Loucy (cell line): Measurements from ENCODE around the gene HAUS8.

ENCODE experiments used
- H2AFZ ChIP-seq: fragments of 200-600 bp; sonication (generic); 2 replicates; pipeline ENCODE4 v1.6.0; 2016; ENCODE audit warnings: antibody characterized with exemption, mild to moderate bottlenecking, low read length, moderate library complexity
- H3F3A ChIP-seq: fragments of 200-600 bp; 2 replicates; pipeline ENCODE4 v1.6.0; 2016; ENCODE audit warnings: antibody characterized with exemption, low read depth, mild to moderate bottlenecking
- H3K27me3 ChIP-seq: fragments of 200-600 bp; sonication (generic); 2 replicates; pipeline ENCODE4 v1.6.1; 2014; ENCODE audit warnings: low read length, mild to moderate bottlenecking; ENCODE audit not compliant: insufficient read depth, poor library complexity, severe bottlenecking
- H3K36me3 ChIP-seq: fragments of 200-600 bp; sonication (generic); 2 replicates; pipeline ENCODE4 v1.6.1; 2016; ENCODE audit warnings: low read length; ENCODE audit not compliant: insufficient read depth
- H3K4me1 ChIP-seq: fragments of 200-600 bp; sonication (generic); 2 replicates; pipeline ENCODE4 v1.5.1; 2014; ENCODE audit warnings: low read length, mild to moderate bottlenecking; ENCODE audit not compliant: insufficient read depth, poor library complexity, severe bottlenecking
- H3K4me2 ChIP-seq: fragments of 200-600 bp; sonication (generic); 2 replicates; pipeline ENCODE4 v1.6.0; 2014; ENCODE audit warnings: antibody characterized with exemption, low read length, low read depth, mild to moderate bottlenecking; ENCODE audit not compliant: poor library complexity, severe bottlenecking
- H3K4me3 ChIP-seq: fragments of 200-600 bp; sonication (generic); 2 replicates; pipeline ENCODE4 v1.5.1; 2014; ENCODE audit warnings: low read length, mild to moderate bottlenecking, mixed read lengths; ENCODE audit not compliant: poor library complexity, severe bottlenecking
- H3K79me2 ChIP-seq: fragments of 200-600 bp; sonication (generic); 2 replicates; pipeline ENCODE4 v1.6.1; 2014; ENCODE audit warnings: low read length; ENCODE audit not compliant: insufficient read depth
- H3K9ac ChIP-seq: fragments of 200-600 bp; sonication (generic); 2 replicates; pipeline ENCODE4 v1.6.0; 2014; ENCODE audit warnings: mild to moderate bottlenecking, low read depth, low read length, moderate library complexity; ENCODE audit not compliant: poor library complexity, severe bottlenecking
- H3K9me2 ChIP-seq: fragments of 200-600 bp; sonication (generic); replicated peaks from 2 replicates; pipeline ENCODE4 v1.6.1; 2016; ENCODE audit warnings: low read depth, low read length, mixed read lengths
- H3K9me3 ChIP-seq: fragments of 200-600 bp; sonication (generic); 2 replicates; pipeline ENCODE4 v1.6.1; 2014; ENCODE audit warnings: mild to moderate bottlenecking, antibody characterized with exemption, low read length, low read depth; ENCODE audit not compliant: insufficient read depth
- H4K20me1 ChIP-seq: fragments of 200-600 bp; sonication (generic); 2 replicates; pipeline ENCODE4 v1.6.0; 2014; ENCODE audit warnings: antibody characterized with exemption, low read length, mild to moderate bottlenecking; ENCODE audit not compliant: insufficient read depth, poor library complexity, severe bottlenecking
- EZH2phosphoT487 ChIP-seq: fragments of 200-600 bp; IDR thresholded peaks from 2 replicates; pipeline ENCODE4 v1.6.1; 2018; ENCODE audit warnings: antibody characterized with exemption, mild to moderate bottlenecking, moderate library complexity, borderline replicate concordance
- TF ChIP-seq, protein P1 (sequence below): fragments of 200-600 bp; sonication (generic); conservative IDR thresholded peaks from 2 replicates; pipeline ENCODE4 v1.5.1; 2014; ENCODE audit warnings: mild to moderate bottlenecking, antibody characterized with exemption, low read length

The HAUS8 gene

GRCh38 chr19:17037184-17037583 is 38.1 kb downstream of the HAUS8 start:
- no peaks in the 10 kb centered on the region for H3K79me2 ChIP-seq
- no peaks in the 10 kb centered on the region for H3K9me3 ChIP-seq
- H2AFZ ChIP-seq = no peak overlapping the region
- H3K9me2 ChIP-seq = no peaks in the 10 kb centered on the region
- TF ChIP-seq, protein P1, sequence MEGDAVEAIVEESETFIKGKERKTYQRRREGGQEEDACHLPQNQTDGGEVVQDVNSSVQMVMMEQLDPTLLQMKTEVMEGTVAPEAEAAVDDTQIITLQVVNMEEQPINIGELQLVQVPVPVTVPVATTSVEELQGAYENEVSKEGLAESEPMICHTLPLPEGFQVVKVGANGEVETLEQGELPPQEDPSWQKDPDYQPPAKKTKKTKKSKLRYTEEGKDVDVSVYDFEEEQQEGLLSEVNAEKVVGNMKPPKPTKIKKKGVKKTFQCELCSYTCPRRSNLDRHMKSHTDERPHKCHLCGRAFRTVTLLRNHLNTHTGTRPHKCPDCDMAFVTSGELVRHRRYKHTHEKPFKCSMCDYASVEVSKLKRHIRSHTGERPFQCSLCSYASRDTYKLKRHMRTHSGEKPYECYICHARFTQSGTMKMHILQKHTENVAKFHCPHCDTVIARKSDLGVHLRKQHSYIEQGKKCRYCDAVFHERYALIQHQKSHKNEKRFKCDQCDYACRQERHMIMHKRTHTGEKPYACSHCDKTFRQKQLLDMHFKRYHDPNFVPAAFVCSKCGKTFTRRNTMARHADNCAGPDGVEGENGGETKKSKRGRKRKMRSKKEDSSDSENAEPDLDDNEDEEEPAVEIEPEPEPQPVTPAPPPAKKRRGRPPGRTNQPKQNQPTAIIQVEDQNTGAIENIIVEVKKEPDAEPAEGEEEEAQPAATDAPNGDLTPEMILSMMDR = no peak
- no peak for TF ChIP-seq EZH2phosphoT487
- H3K4me2 ChIP-seq = no peak overlapping the region
- no peaks in the 10 kb centered on the region for H3K36me3 ChIP-seq
- no peak overlapping the region for H3K9ac ChIP-seq
- H3F3A ChIP-seq = no peaks in the 10 kb centered on the region
- H3K4me3 ChIP-seq = no peak overlapping the region
- no peaks in the 10 kb centered on the region for H3K4me1 ChIP-seq
- no peaks in the 10 kb centered on the region for H3K27me3 ChIP-seq
- H4K20me1 ChIP-seq = no peaks in the 10 kb centered on the region

DNA sequence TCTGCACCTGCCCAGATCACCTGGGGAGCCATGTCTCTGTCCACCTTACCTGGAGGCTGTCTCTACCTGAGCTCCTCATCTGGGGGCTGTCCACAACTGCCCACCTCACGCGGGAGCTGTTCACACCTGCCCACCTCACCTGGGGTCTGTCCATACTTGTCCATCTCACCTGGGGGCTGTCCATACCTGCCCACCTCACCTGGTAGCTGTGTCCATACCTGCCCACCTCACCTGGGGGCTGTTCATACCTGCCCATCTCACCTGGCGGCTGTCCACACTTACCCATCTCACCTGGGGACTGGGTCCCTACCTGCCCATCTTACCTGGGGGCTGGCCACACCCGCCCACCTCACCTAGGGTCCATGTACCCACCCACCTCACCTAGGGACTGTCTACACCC is 38.6 kb downstream of the HAUS8 start:
- H3K36me3 ChIP-seq = no peaks in the 10 kb centered on the region
- no peaks in the 10 kb centered on the region for H3K4me1 ChIP-seq
- no peaks in the 10 kb centered on the region for H4K20me1 ChIP-seq
- H3K9me3 ChIP-seq = no peaks in the 10 kb centered on the region
- no peaks in the 10 kb centered on the region for H3K79me2 ChIP-seq
- no peaks in the 10 kb centered on the region for H3K9me2 ChIP-seq
- no peaks in the 10 kb centered on the region for H3K27me3 ChIP-seq
- no peak overlapping the region for H3K4me2 ChIP-seq
- no peak overlapping the region for H3K4me3 ChIP-seq
- H2AFZ ChIP-seq = no peak overlapping the region
- TF ChIP-seq EZH2phosphoT487 = no peak
- TF ChIP-seq, protein P1 = no peak
- H3F3A ChIP-seq = no peaks in the 10 kb centered on the region
- H3K9ac ChIP-seq = no peak overlapping the region

- Histone ChIP-seq H3K36me3 (no peaks in the 10 kb centered on the region), H3K9me2 (no peaks in the 10 kb centered on the region), H3K27me3 (no peaks in the 10 kb centered on the region), H3F3A (no peaks in the 10 kb centered on the region), H3K79me2 (no peaks in the 10 kb centered on the region), H2AFZ (no peak overlapping the region), H4K20me1 (no peaks in the 10 kb centered on the region), H3K4me1 (no peaks in the 10 kb centered on the region), H3K4me3 (no peak overlapping the region), H3K4me2 (no peak overlapping the region), H3K9ac (no peak overlapping the region), H3K9me3 (no peaks in the 10 kb centered on the region)
- TF ChIP-seq, protein P1 = no peak
- no peak for TF ChIP-seq EZH2phosphoT487
Measured at GRCh38 chr19:17035842-17036424, 39.3 kb downstream of the HAUS8 start.
